Measurements from ENCODE around the gene CDKAL1. TPM values are rescaled to one million over a fixed set of nuclear protein-coding genes. Genes with fewer than 3 reads are reported as not detected.

The CDKAL1 gene
- total RNA-seq, 1 donor from 2014 or later, result 12.2 TPM

DNA sequence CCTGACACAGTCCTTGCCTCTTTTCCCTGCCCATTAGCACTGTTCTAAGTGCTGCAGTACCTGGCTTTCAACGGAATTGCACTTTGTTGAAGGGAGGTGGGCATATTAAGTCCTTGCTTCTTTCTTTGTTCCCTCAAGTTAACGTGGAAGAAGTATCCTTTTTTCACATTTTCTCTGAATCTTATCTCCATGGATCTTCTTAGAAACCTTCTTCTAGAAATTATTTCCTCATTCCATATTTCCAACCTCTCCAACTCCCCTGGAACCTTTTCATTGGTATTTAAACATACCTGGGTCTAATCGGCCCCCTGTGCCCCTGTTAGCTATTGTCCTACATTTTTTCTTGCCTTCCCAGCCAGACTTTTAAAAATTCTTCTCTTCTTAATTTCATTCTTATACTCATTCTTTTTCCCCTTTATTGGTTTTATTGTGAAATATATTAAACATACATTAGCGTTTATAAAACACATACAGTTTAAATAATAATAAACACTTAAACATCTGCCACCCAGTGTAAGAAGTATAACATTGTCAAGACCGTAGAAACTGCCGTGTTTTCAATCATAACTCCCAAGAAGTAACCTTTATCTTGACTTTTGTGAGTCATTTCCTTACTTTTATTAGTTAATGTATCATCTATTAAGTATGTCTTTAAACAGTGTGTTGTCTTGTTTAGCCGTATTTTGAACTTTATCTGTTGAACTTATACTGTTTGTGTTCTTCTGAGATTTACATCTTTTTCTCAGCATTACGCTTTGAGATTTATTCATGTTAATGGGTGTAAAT, 118.2 kb downstream of the CDKAL1 start:
- TF ChIP-seq, protein P1, sequence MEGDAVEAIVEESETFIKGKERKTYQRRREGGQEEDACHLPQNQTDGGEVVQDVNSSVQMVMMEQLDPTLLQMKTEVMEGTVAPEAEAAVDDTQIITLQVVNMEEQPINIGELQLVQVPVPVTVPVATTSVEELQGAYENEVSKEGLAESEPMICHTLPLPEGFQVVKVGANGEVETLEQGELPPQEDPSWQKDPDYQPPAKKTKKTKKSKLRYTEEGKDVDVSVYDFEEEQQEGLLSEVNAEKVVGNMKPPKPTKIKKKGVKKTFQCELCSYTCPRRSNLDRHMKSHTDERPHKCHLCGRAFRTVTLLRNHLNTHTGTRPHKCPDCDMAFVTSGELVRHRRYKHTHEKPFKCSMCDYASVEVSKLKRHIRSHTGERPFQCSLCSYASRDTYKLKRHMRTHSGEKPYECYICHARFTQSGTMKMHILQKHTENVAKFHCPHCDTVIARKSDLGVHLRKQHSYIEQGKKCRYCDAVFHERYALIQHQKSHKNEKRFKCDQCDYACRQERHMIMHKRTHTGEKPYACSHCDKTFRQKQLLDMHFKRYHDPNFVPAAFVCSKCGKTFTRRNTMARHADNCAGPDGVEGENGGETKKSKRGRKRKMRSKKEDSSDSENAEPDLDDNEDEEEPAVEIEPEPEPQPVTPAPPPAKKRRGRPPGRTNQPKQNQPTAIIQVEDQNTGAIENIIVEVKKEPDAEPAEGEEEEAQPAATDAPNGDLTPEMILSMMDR (conservative IDR thresholded peaks at IDR 0.05; ENCODE audit: low read depth, low read length), result no peak
- peak; percentile 68 for DNase-seq (ENCODE audit: low read depth)
- no peak overlapping the region for H3K4me3 ChIP-seq (ENCODE audit: low read depth, low read length)

DNA sequence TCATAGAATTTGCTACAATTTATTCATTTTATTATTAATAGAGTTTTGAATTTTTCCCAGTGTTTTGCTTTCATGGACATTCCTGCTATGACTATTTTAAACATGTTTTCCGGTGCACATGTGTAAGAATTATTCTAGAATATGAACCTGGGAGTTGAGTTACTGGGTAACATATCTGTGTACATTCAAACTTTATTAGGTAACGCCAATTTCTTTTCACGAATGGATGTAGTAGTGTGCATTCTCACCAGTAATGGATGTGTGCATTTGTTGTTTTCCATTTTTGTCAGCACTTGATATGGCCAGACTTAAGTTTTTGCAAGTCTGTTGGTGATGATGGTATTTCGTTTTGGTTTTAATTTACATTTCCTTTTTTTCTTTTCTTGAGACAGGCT, 118.8 kb downstream of the CDKAL1 start:
- DNase-seq (ENCODE audit: low read depth), result no peak
- H3K4me3 ChIP-seq (ENCODE audit: low read depth, low read length), result no peak overlapping the region
- TF ChIP-seq, protein P1 (conservative IDR thresholded peaks at IDR 0.05; ENCODE audit: low read depth, low read length), result no peak

DNA sequence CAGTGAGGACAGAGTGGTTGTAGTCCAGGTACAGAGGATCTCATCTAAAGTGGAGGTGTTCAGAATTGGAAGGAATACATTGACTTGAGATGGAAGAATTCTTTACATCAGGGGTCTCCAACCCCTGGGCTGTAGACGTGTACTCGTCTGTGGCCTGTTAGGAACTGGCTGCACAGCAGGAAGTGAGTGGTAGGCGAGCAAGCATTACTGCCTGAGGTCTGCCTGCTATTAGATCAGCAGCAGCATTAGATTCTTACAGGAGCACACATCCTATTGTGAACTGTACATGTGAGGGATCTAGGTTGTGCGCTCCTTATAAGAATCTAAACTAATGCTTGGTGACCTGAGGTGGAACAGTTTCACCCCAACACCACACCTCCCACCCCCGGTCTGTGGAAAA, 121.1 kb downstream of the CDKAL1 start:
- H3K4me3 ChIP-seq (ENCODE audit: low read depth, low read length), result no peak overlapping the region
- DNase-seq (ENCODE audit: low read depth), result no peak
- TF ChIP-seq, protein P1 (conservative IDR thresholded peaks at IDR 0.05; ENCODE audit: low read depth, low read length), result no peak

DNA sequence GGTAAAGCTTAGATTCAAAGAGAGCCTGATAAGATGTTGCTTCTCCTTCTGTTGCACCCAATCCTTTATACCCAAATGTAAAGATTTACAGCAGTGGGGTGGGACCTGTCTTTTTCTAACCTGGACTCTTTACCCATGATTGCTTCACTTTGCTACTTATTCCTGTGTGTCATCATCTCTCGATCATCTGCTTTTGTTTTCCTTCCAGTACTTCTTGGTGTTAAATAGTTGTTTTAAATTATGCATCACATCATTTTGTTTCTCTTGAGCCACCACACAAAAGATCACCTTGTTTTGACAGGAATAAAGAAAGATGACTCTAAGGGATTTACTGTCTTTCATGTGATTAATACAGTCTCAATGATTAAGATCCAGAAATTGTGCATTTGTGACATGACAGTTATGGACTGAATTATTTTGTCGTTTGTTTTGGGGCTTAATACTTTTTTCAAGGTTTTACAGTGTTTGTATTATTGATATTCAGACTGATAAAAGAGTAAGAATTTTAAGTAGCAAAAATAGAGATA, 123.1 kb downstream of the CDKAL1 start:
- no peak for DNase-seq (ENCODE audit: low read depth)
- TF ChIP-seq, protein P1 (conservative IDR thresholded peaks at IDR 0.05; ENCODE audit: low read depth, low read length), result no peak
- no peak overlapping the region for H3K4me3 ChIP-seq (ENCODE audit: low read depth, low read length)

DNA sequence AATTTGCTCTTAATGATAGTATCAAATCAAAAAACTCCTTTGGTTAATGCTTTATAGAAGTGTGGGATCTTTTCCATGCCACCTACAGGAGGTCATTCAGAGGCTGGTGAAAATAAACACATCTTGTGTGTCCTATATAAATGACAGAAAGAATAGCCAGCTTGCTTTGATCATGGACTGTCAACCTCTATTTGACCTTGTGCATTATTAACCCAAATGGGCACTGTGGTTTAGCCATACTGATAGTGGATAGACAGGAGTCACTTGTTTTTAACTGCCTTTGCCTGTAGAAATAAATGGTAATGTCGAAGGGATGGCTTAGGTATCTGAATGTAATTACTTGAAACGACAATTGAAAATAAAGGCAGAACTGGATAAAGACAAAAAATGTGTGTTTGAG, 123.8 kb downstream of the CDKAL1 start:
- DNase-seq (ENCODE audit: low read depth), result no peak
- TF ChIP-seq, protein P1 (conservative IDR thresholded peaks at IDR 0.05; ENCODE audit: low read depth, low read length), result no peak
- no peak overlapping the region for H3K4me3 ChIP-seq (ENCODE audit: low read depth, low read length)

DNA sequence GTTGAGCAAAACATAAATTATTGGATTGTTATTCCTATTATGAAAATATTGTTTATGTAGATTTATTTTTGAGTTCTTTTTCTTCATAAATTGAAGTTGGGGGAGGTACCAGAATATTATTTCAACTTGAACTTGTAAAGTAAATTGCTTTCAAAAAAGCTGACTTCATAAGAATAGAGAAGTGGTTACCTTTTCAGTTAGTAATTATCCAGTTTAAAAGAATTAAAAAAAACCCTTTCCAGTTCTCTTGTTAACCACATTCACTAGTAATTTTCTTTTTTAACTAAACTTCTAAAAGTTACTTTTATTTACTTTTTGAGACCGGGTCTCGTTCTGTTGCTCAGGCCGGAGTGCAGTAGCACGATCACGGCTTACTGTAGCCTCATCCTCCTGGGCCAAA, 124.3 kb downstream of the CDKAL1 start:
- H3K4me3 ChIP-seq (ENCODE audit: low read depth, low read length), result no peak overlapping the region
- DNase-seq (ENCODE audit: low read depth), result no peak
- TF ChIP-seq, protein P1 (conservative IDR thresholded peaks at IDR 0.05; ENCODE audit: low read depth, low read length), result no peak

DNA sequence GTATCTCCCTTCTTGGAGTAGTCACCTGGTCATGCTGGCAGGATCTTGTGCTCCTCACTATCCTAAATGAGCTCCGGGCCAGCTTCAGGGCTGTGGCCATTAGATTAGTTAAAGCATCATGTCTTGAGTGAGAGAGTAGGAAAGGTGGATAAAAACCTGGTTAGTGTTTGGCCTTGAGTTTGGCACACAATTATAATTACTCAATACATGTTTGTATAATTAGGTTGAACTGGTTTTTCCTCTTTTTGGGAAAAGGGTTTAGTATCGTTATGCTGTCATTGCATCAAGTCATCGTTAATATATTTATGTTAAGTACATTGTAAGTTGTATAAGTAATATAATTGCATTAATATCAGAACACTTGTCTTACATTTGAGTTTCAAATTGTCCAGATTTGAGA, 126.3 kb downstream of the CDKAL1 start:
- TF ChIP-seq, protein P1 (conservative IDR thresholded peaks at IDR 0.05; ENCODE audit: low read depth, low read length), result no peak
- H3K4me3 ChIP-seq (ENCODE audit: low read depth, low read length), result no peak overlapping the region
- DNase-seq (ENCODE audit: low read depth), result no peak

All from epithelial cell of proximal tubule (primary cell).